Measurements from ENCODE around the gene PLPP2.

PLPP2 gene

DNA sequence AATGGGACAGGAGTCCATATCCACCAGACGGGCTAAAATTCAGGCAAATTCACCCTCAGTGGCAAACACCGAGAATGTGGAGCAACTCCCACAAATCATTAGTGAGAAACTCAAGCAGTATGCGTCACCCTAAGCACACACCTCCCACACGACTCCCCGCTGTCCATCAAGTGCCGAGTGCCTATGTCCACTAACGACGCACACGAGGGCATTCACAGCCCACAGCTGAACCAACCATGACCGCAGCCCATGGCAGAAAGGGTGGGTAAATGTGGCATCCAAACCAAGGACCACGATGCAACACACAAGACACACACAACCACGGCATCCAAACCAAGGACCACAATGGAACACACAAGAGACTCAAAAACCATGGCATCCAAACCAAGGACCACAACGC, 31.4 kb upstream of the PLPP2 start:
- H3K4me3 ChIP-seq (ENCODE audit: low read depth, low read length), result no peak overlapping the region
- DNase-seq (ENCODE audit: low read depth), result no peak

DNA sequence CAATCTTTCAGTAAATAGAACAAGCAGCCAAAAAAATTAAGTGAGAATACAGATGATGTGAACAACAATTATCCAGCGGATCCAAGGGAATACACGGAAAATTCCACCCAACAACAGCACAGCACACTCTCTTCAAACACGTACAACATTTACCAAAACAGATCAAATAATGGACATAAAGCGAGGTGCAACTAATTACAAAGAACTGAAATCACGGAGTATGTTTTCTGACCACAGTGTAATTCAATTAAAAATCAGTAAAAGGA, 27.2 kb upstream of the PLPP2 start:
- TF ChIP-seq MAX (IDR thresholded peaks at IDR 0.05; ENCODE audit: low read depth, low read length) (no peak), CTCF (IDR thresholded peaks at IDR 0.05; ENCODE audit: low read depth, low read length) (no peak), POLR2A (IDR thresholded peaks at IDR 0.05; ENCODE audit: extremely low read depth, insufficient read length) (no peak), MYC (IDR thresholded peaks at IDR 0.05; ENCODE audit: low read depth, low read length) (no peak)
- DNase-seq (ENCODE audit: low read depth), result no peak
- H3K4me3 ChIP-seq (ENCODE audit: low read depth, low read length), result no peak overlapping the region

More for the DNA sequence above, 31.4 kb upstream of the PLPP2 start:
- TF ChIP-seq MAX (IDR thresholded peaks at IDR 0.05; ENCODE audit: low read depth, low read length) (no peak), POLR2A (IDR thresholded peaks at IDR 0.05; ENCODE audit: extremely low read depth, insufficient read length) (no peak), CTCF (IDR thresholded peaks at IDR 0.05; ENCODE audit: low read depth, low read length) (no peak), MYC (IDR thresholded peaks at IDR 0.05; ENCODE audit: low read depth, low read length) (no peak)

GRCh38 chr19:317710-318508, 26.7 kb upstream of the PLPP2 start:
- TF ChIP-seq MYC (IDR thresholded peaks at IDR 0.05; ENCODE audit: low read depth, low read length) (no peak), MAX (IDR thresholded peaks at IDR 0.05; ENCODE audit: low read depth, low read length) (no peak), CTCF (IDR thresholded peaks at IDR 0.05; ENCODE audit: low read depth, low read length) (no peak), POLR2A (IDR thresholded peaks at IDR 0.05; ENCODE audit: extremely low read depth, insufficient read length) (no peak)
- no peak overlapping the region for H3K4me3 ChIP-seq (ENCODE audit: low read depth, low read length)

DNA sequence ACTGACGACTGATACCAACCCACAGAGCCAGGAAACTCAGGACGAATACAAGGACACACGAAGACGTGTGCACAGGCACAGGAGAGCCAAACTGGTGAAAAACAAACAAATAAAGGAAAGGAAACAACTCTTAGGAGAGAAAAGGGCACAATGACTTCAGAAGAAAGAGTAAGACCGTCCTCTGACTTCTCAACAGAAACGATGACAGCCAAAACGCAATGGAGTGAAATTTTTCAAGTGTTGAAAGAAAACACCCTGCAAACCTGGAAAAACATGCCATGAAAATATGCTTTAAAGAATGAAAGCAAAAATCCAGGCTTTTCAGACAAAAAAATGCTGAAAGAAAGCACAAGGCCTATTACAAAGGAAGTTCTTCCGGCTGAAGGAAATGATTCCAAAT, 24.6 kb upstream of the PLPP2 start:
- TF ChIP-seq POLR2A (IDR thresholded peaks at IDR 0.05; ENCODE audit: extremely low read depth, insufficient read length), result no peak
- no peak for TF ChIP-seq MAX (IDR thresholded peaks at IDR 0.05; ENCODE audit: low read depth, low read length)
- no peak for TF ChIP-seq MYC (IDR thresholded peaks at IDR 0.05; ENCODE audit: low read depth, low read length)
- TF ChIP-seq CTCF (IDR thresholded peaks at IDR 0.05; ENCODE audit: low read depth, low read length), result no peak
- no peak for DNase-seq (ENCODE audit: low read depth)

More at GRCh38 chr19:317710-318508, 26.7 kb upstream of the PLPP2 start:
- no peak for DNase-seq (ENCODE audit: low read depth)

GRCh38 chr19:313988-314815, 23.0 kb upstream of the PLPP2 start:
- TF ChIP-seq POLR2A (IDR thresholded peaks at IDR 0.05; ENCODE audit: extremely low read depth, insufficient read length) (no peak), CTCF (IDR thresholded peaks at IDR 0.05; ENCODE audit: low read depth, low read length) (no peak), MAX (IDR thresholded peaks at IDR 0.05; ENCODE audit: low read depth, low read length) (no peak), MYC (IDR thresholded peaks at IDR 0.05; ENCODE audit: low read depth, low read length) (no peak)
- DNase-seq (ENCODE audit: low read depth), result no peak
- no peak overlapping the region for H3K4me3 ChIP-seq (ENCODE audit: low read depth, low read length)

More for the DNA sequence above, 24.6 kb upstream of the PLPP2 start:
- no peak overlapping the region for H3K4me3 ChIP-seq (ENCODE audit: low read depth, low read length)

Data from NB4 (cell line).